Neuronal stem cell (in vitro differentiated cells): ENCODE data around the gene IQCB1.

Experiments used
- DNase-seq: peaks from one replicate; pipeline ENCODE4 v3.0.0-alpha.2; 2013; ENCODE audit warnings: low spot score
- H2AFZ ChIP-seq: one replicate; pipeline ENCODE4 v1.6.1; 2013; ENCODE audit warnings: mild to moderate bottlenecking, low read length, inconsistent platforms
- H2AK5ac ChIP-seq: 2 replicates; pipeline ENCODE4 v1.6.1; 2013; ENCODE audit warnings: low read depth, mild to moderate bottlenecking, inconsistent platforms, low read length, moderate library complexity, mixed read lengths
- H2BK120ac ChIP-seq: 2 replicates; pipeline ENCODE4 v1.6.1; 2013; ENCODE audit warnings: low read depth, mild to moderate bottlenecking, inconsistent platforms, low read length, moderate library complexity, mixed read lengths
- H2BK12ac ChIP-seq: one replicate; pipeline ENCODE4 v1.6.1; 2013; ENCODE audit warnings: low read length, inconsistent platforms
- H2BK15ac ChIP-seq: 2 replicates; pipeline ENCODE4 v1.6.1; 2013; ENCODE audit warnings: mild to moderate bottlenecking, low read length, inconsistent platforms, mixed read lengths
- H2BK5ac ChIP-seq: one replicate; pipeline ENCODE4 v1.6.1; 2013; ENCODE audit warnings: inconsistent platforms, mild to moderate bottlenecking, low read length, moderate library complexity
- H3K14ac ChIP-seq: one replicate; pipeline ENCODE4 v1.6.1; 2013; ENCODE audit warnings: low read length, inconsistent platforms
- H3K18ac ChIP-seq: 2 replicates; pipeline ENCODE4 v1.6.1; 2013; ENCODE audit warnings: low read length, inconsistent platforms
- H3K23ac ChIP-seq: 2 replicates; pipeline ENCODE4 v1.6.1; 2013; ENCODE audit warnings: low read depth, mild to moderate bottlenecking, mixed read lengths, low read length, inconsistent platforms; ENCODE audit not compliant: poor library complexity
- H3K27ac ChIP-seq: replicated peaks from 3 replicates; pipeline ENCODE4 v1.5.1; 2013; ENCODE audit warnings: low read length, inconsistent platforms
- H3K27me3 ChIP-seq, 3 experiments: 2 replicates each; pipeline ENCODE4 v1.6.1; 2013; ENCODE audit warnings: low read length in 3 of 3, mild to moderate bottlenecking in 2 of 3, inconsistent platforms in 1 of 3, low read depth in 1 of 3, mixed read lengths in 1 of 3, moderate library complexity in 1 of 3; ENCODE audit not compliant: control insufficient read depth in 3 of 3, insufficient read depth in 3 of 3
- H3K36me3 ChIP-seq, 2 donors: replicated peaks in 1 of 2; 2 replicates each; pipeline ENCODE4 v1.6.1; 2013; ENCODE audit warnings: low read length in 2 of 2; ENCODE audit not compliant: control insufficient read depth in 2 of 2, insufficient read depth in 2 of 2
- H3K4ac ChIP-seq: 2 replicates; pipeline ENCODE4 v1.6.1; 2013; ENCODE audit warnings: inconsistent platforms, mild to moderate bottlenecking, low read length, moderate library complexity
- H3K4me1 ChIP-seq, 2 donors: 1 replicate in 1 of 2; 2 replicates in 1 of 2; pipeline ENCODE4 v1.6.1; 2013; ENCODE audit warnings: low read length in 2 of 2, low read depth in 1 of 2; ENCODE audit not compliant: control insufficient read depth in 2 of 2, insufficient read depth in 1 of 2
- H3K4me2 ChIP-seq: one replicate; pipeline ENCODE4 v1.6.1; 2013; ENCODE audit warnings: mild to moderate bottlenecking, low read length, inconsistent platforms; ENCODE audit not compliant: insufficient read depth, poor library complexity, severe bottlenecking
- H3K4me3 ChIP-seq, 2 donors: 2 replicates each; pipeline ENCODE4 v1.5.1; 2013; ENCODE audit warnings: low read length in 2 of 2, mild to moderate bottlenecking in 2 of 2, inconsistent platforms in 1 of 2, moderate library complexity in 1 of 2
- H3K79me1 ChIP-seq: one replicate; pipeline ENCODE4 v1.6.1; 2013; ENCODE audit warnings: low read depth, mild to moderate bottlenecking, inconsistent platforms, low read length, moderate library complexity
- H3K9ac ChIP-seq: one replicate; pipeline ENCODE4 v1.6.1; 2013; ENCODE audit warnings: mild to moderate bottlenecking, low read depth, low read length, inconsistent platforms; ENCODE audit not compliant: poor library complexity
- H3K9me3 ChIP-seq, 2 donors: replicated peaks in 1 of 2; 2 replicates each; pipeline versions ENCODE3 to v1.6.1; 2013; ENCODE audit warnings: low read length in 2 of 2, mild to moderate bottlenecking in 2 of 2, inconsistent platforms in 1 of 2, low read depth in 1 of 2, mixed read lengths in 1 of 2, moderate library complexity in 1 of 2; ENCODE audit not compliant: control insufficient read depth in 2 of 2, insufficient read depth in 1 of 2
- H4K8ac ChIP-seq: one replicate; pipeline ENCODE4 v1.6.1; 2013; ENCODE audit warnings: low read depth, mild to moderate bottlenecking, inconsistent platforms, low read length, moderate library complexity
- H4K91ac ChIP-seq: one replicate; pipeline ENCODE4 v1.6.1; 2013; ENCODE audit warnings: low read length, low read depth, mild to moderate bottlenecking, inconsistent platforms; ENCODE audit not compliant: poor library complexity
- WGBS, 2 donors: extraction: QIAGEN DNeasy Blood & Tissue Kit; methylation state at CpG; one replicate each; pipeline ENCODE4 v1.1.7; 2013; ENCODE audit warnings: missing lambda C conversion rate in 2 of 2, mixed read lengths in 1 of 2; ENCODE audit not compliant: insufficient read length in 2 of 2, insufficient replicate concordance in 1 of 2; ENCODE audit errors: extremely low coverage in 2 of 2; 5-methylcytosine and 5-hydroxymethylcytosine counted together

The IQCB1 gene

DNA sequence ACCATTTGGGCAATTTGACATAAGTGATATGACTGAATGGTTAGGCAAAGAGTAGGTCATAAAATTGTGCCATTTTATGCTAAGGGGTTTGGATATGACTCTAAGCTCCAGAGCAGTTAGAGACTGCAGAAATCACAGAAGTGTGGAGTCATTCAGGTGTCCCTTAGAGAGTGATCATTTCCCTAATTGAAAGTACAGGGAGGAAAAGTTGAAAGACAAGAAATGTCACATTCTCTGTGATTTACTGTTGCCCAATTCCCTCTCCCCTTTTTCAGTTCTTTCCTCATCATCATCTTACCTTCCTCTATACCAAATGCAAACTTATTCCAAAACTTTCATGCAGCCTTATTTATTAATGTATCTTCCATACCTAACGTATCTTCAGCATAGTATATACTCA is 82.6 kb downstream of the IQCB1 start:
- peaks cover 4 to 11% of the 10 kb centered on the region in 2 donors for H3K4me1 ChIP-seq

DNA sequence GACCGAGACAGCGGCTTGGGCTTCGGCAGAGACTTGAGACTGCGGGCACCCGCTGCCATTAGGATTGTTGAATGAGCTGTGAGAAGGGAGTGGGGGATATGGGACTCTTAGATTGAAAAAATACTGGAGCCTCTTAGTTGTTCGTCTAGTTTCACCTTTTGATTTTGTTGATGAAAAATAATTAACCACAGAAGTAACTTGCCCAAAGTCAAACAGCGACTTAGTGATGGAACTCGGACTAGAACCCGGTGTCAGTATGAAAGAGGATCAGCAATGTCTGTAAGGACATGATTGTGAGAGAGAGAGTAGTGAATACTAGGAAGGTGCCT is 84.8 kb downstream of the IQCB1 start:
- Histone ChIP-seq H3K9me3 (no peaks in the 10 kb centered on the region), H2BK5ac (no peak overlapping the region), H2BK15ac (no peak overlapping the region), H3K18ac (no peak overlapping the region), H4K8ac (no peak overlapping the region), H2BK12ac (no peak overlapping the region), H3K4me2 (peak overlapping the region; percentile 68), H3K23ac (no peak overlapping the region), H3K36me3 (no peaks in the 10 kb centered on the region), H3K4ac (no peak overlapping the region), H3K27ac (no peak overlapping the region), H2AFZ (peak overlapping the region; percentile 78), H3K79me1 (peaks cover 4% of the 10 kb centered on the region), H2AK5ac (no peak overlapping the region), H3K9ac (no peak overlapping the region), H2BK120ac (no peak overlapping the region), H4K91ac (no peak overlapping the region), H3K27me3 (no peaks in the 10 kb centered on the region), H3K4me3 (peak overlapping the region; percentile 69 to 86), H3K14ac (no peak overlapping the region), H3K4me1 (peaks cover 4 to 11% of the 10 kb centered on the region in 2 donors)
- no CpG with 5 or more reads among the region's 9 CpGs for WGBS, 2 donors
- DNase-seq: no peak

More for the DNA sequence above, 82.6 kb downstream of the IQCB1 start:
- H3K14ac ChIP-seq: no peak overlapping the region
- H2AFZ ChIP-seq: no peak overlapping the region
- H3K4ac ChIP-seq: no peak overlapping the region
- H4K91ac ChIP-seq: no peak overlapping the region
- no peak overlapping the region for H3K27ac ChIP-seq
- no peaks in the 10 kb centered on the region for H3K27me3 ChIP-seq
- no peaks in the 10 kb centered on the region for H3K9me3 ChIP-seq
- H3K79me1 ChIP-seq: peaks cover 4% of the 10 kb centered on the region
- H2BK15ac ChIP-seq: no peak overlapping the region
- no peak overlapping the region for H3K9ac ChIP-seq
- H4K8ac ChIP-seq: no peak overlapping the region
- H2AK5ac ChIP-seq: no peak overlapping the region
- H2BK12ac ChIP-seq: no peak overlapping the region
- H3K4me2 ChIP-seq: no peak overlapping the region
- no peak overlapping the region for H2BK5ac ChIP-seq
- no peak overlapping the region for H3K23ac ChIP-seq
- no peaks in the 10 kb centered on the region for H3K36me3 ChIP-seq
- no CpG with 5 or more reads among the region's 1 CpG for WGBS, 2 donors
- H2BK120ac ChIP-seq: no peak overlapping the region
- no peak for DNase-seq
- no peak overlapping the region for H3K4me3 ChIP-seq
- no peak overlapping the region for H3K18ac ChIP-seq

GRCh38 chr3:121749276-121750086 is 85.4 kb downstream of the IQCB1 start, which contains the start of gene GOLGB1:
TSS of gene GOLGB1 (minus strand) at chr3:121749741. CDS start at chr3:121730971, 18,770 bp downstream.
- H2BK12ac ChIP-seq: no peak within 1 kb of the TSS
- H3K4me1 ChIP-seq: peaks cover 4 to 11% of the 10 kb centered on the region in 2 donors
- peak within 1 kb of the TSS; percentile 84 for H3K4ac ChIP-seq
- H3K36me3 ChIP-seq: peaks cover 0 to 2% of the 10 kb centered on the region in 2 donors
- peaks cover 0 to 2% of the 10 kb centered on the region in 2 donors for H3K9me3 ChIP-seq
- peak within 1 kb of the TSS; percentile 77 for H2BK5ac ChIP-seq
- peak within 1 kb of the TSS; percentile 84 for H2AFZ ChIP-seq
- no peak within 1 kb of the TSS for H4K8ac ChIP-seq
- H3K14ac ChIP-seq: no peak within 1 kb of the TSS
- peak within 1 kb of the TSS; percentile 68 for H3K4me2 ChIP-seq
- peak within 1 kb of the TSS; percentile 98 for H3K23ac ChIP-seq
- peak within 1 kb of the TSS; percentile 94 for H3K18ac ChIP-seq
- H3K4me3 ChIP-seq: peak within 1 kb of the TSS; percentile 69 to 99
- no peaks in the 10 kb centered on the region for H3K27me3 ChIP-seq
- no peak within 1 kb of the TSS for H2BK15ac ChIP-seq
- peak within 1 kb of the TSS; percentile 91 for H3K9ac ChIP-seq
- H2AK5ac ChIP-seq: peak within 1 kb of the TSS; percentile 63
- no peak within 1 kb of the TSS for H4K91ac ChIP-seq
- peak within 1 kb of the TSS; percentile 92 for H2BK120ac ChIP-seq
- DNase-seq: peak; percentile 98
- H3K27ac ChIP-seq: peak within 1 kb of the TSS; percentile 73
- WGBS, 2 donors: no CpG with 5 or more reads among the region's 51 CpGs
- H3K79me1 ChIP-seq: peaks cover 4% of the 10 kb centered on the region

- peak overlapping the region; percentile 60 for H3K4me2 ChIP-seq
- H2BK12ac ChIP-seq: no peak overlapping the region
- no peaks in the 10 kb centered on the region for H3K27me3 ChIP-seq
- H3K14ac ChIP-seq: no peak overlapping the region
- peaks cover 4% of the 10 kb centered on the region for H3K79me1 ChIP-seq
- H2BK5ac ChIP-seq: peak overlapping the region; percentile 77
- H3K36me3 ChIP-seq: peaks cover 0 to 2% of the 10 kb centered on the region in 2 donors
- peak overlapping the region; percentile 73 for H3K27ac ChIP-seq
- no peak overlapping the region for H2BK15ac ChIP-seq
- H3K9me3 ChIP-seq: peaks cover 0 to 2% of the 10 kb centered on the region in 2 donors
- no peak for DNase-seq
- no peak overlapping the region for H3K18ac ChIP-seq
- H3K4me1 ChIP-seq: peaks cover 4 to 11% of the 10 kb centered on the region in 2 donors
- H3K4ac ChIP-seq: no peak overlapping the region
- no peak overlapping the region for H4K8ac ChIP-seq
- H2AFZ ChIP-seq: peak overlapping the region; percentile 84
- H3K23ac ChIP-seq: peak overlapping the region; percentile 26
- H3K9ac ChIP-seq: peak overlapping the region; percentile 91
- H2AK5ac ChIP-seq: peak overlapping the region; percentile 63
- H4K91ac ChIP-seq: no peak overlapping the region
- no CpG with 5 or more reads among the region's 17 CpGs for WGBS, 2 donors
- H2BK120ac ChIP-seq: peak overlapping the region; percentile 92
- H3K4me3 ChIP-seq: peak overlapping the region; percentile 69 to 99
Observed at GRCh38 chr3:121748680-121749275, 86.1 kb downstream of the IQCB1 start.
